Measurements from ENCODE around the gene GSTA3. TPM values are rescaled to one million over a fixed set of nuclear protein-coding genes. Genes with fewer than 3 reads are reported as not detected.

GSTA3 gene
- total RNA-seq, 1 donor from 2014 or later: not detected

- H3K27me3 ChIP-seq: no peaks in the 10 kb centered on the region
- peak; percentile 54 to 82 (median 72) for TF ChIP-seq CTCF (IDR thresholded peaks at IDR 0.05)
- H3K36me3 ChIP-seq: no peaks in the 10 kb centered on the region
- peak overlapping the region; percentile 62 to 63 for H3K4me3 ChIP-seq
- H3K27ac ChIP-seq: no peak overlapping the region
- no peaks in the 10 kb centered on the region for H3K4me1 ChIP-seq
- no peaks in the 10 kb centered on the region for H3K9me3 ChIP-seq
- intact Hi-C loops (cut with DNase I): loop anchor here (1.0 to 5.0 kb wide), 2 partner anchors 180 to 210 kb away; partner anchors contain the start of gene TMEM14A
- DNase-seq (ENCODE audit: low spot score in 2 of 2): peak in 1 of 2 donors; percentile 77
Measured at GRCh38 chr6:52881996-52882841, 27.3 kb downstream of the GSTA3 start.

GRCh38 chr6:52881662-52881995 lies 27.9 kb downstream of the GSTA3 start:
- Histone ChIP-seq H3K4me3 (peak overlapping the region; percentile 62 to 63), H3K27ac (no peak overlapping the region), H3K4me1 (no peaks in the 10 kb centered on the region), H3K27me3 (no peaks in the 10 kb centered on the region), H3K9me3 (no peaks in the 10 kb centered on the region), H3K36me3 (no peaks in the 10 kb centered on the region)
- intact Hi-C loops (cut with DNase I): loop anchor here (5.0 kb wide), 1 partner anchor 209 kb away; the partner anchor contains the start of gene TMEM14A
- TF ChIP-seq CTCF (IDR thresholded peaks at IDR 0.05): no peak
- no peak for DNase-seq (ENCODE audit: low spot score in 2 of 2)

- Histone ChIP-seq H3K4me3 (no peak overlapping the region), H3K9me3 (no peaks in the 10 kb centered on the region), H3K27ac (no peak overlapping the region), H3K4me1 (no peaks in the 10 kb centered on the region), H3K36me3 (no peaks in the 10 kb centered on the region), H3K27me3 (no peaks in the 10 kb centered on the region)
- intact Hi-C loops (cut with DNase I): no loop called here
- no peak for DNase-seq (ENCODE audit: low spot score in 2 of 2)
- TF ChIP-seq CTCF (IDR thresholded peaks at IDR 0.05): no peak
Measured at GRCh38 chr6:52877786-52878185, 31.7 kb downstream of the GSTA3 start.

- H3K27ac ChIP-seq: no peak overlapping the region
- H3K36me3 ChIP-seq: no peaks in the 10 kb centered on the region
- no peaks in the 10 kb centered on the region for H3K9me3 ChIP-seq
- H3K4me3 ChIP-seq: no peak overlapping the region
- DNase-seq (ENCODE audit: low spot score in 2 of 2): no peak
- no peaks in the 10 kb centered on the region for H3K27me3 ChIP-seq
- no peak for TF ChIP-seq CTCF (IDR thresholded peaks at IDR 0.05)
- intact Hi-C loops (cut with DNase I): no loop called here
- no peaks in the 10 kb centered on the region for H3K4me1 ChIP-seq
Measured at GRCh38 chr6:52877168-52877567, 32.3 kb downstream of the GSTA3 start.

GRCh38 chr6:52876056-52876787 lies 33.3 kb downstream of the GSTA3 start:
- intact Hi-C loops (cut with DNase I): no loop called here

More at GRCh38 chr6:52876056-52876787, 33.3 kb downstream of the GSTA3 start:
- Histone ChIP-seq H3K4me3 (no peak overlapping the region), H3K27me3 (no peaks in the 10 kb centered on the region), H3K27ac (no peak overlapping the region), H3K36me3 (no peaks in the 10 kb centered on the region), H3K4me1 (no peaks in the 10 kb centered on the region), H3K9me3 (no peaks in the 10 kb centered on the region)
- TF ChIP-seq CTCF (IDR thresholded peaks at IDR 0.05): no peak
- DNase-seq (ENCODE audit: low spot score in 2 of 2): no peak
